OCI-LY7 (cell line): ENCODE results near the gene SERPINA4.

Source experiments
- EZH2phosphoT487 ChIP-seq: fragments of 200-600 bp; sonication (generic); IDR thresholded peaks from 2 replicates; pipeline ENCODE4 v1.6.1; 2018; ENCODE audit warnings: low read depth, borderline replicate concordance, mild to moderate bottlenecking, mixed run types, antibody characterized with exemption, low read length, moderate library complexity, mixed read lengths
- TF ChIP-seq, protein P1 (sequence below): fragments of 200-600 bp; sonication (generic); conservative IDR thresholded peaks from 2 replicates; pipeline ENCODE4 v1.5.1; 2014; ENCODE audit warnings: mild to moderate bottlenecking, antibody characterized with exemption, low read length, moderate library complexity, mixed read lengths

DNA sequence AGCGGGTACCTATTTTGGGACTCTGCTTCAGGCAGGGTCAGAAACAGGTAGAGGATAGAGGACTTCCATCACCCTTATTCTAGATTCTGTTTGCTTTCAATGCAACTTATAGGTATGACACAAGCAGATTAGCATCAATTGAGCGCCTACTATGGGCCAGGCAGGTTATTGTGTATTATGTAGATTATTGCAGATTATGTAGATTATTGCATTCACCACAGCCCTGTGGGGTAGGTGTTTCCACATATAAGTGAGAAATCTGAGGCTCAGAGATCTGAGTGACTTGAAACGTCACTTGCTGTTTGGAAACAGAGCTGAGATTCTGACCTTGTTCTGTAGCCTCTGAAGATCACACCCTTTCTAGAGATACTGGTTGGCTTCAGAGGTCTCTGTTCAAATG lies 25.7 kb upstream of the SERPINA4 start:
- TF ChIP-seq, protein P1, sequence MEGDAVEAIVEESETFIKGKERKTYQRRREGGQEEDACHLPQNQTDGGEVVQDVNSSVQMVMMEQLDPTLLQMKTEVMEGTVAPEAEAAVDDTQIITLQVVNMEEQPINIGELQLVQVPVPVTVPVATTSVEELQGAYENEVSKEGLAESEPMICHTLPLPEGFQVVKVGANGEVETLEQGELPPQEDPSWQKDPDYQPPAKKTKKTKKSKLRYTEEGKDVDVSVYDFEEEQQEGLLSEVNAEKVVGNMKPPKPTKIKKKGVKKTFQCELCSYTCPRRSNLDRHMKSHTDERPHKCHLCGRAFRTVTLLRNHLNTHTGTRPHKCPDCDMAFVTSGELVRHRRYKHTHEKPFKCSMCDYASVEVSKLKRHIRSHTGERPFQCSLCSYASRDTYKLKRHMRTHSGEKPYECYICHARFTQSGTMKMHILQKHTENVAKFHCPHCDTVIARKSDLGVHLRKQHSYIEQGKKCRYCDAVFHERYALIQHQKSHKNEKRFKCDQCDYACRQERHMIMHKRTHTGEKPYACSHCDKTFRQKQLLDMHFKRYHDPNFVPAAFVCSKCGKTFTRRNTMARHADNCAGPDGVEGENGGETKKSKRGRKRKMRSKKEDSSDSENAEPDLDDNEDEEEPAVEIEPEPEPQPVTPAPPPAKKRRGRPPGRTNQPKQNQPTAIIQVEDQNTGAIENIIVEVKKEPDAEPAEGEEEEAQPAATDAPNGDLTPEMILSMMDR = no peak
- TF ChIP-seq EZH2phosphoT487 = no peak
